WTC11 (cell line): ENCODE measurements around the gene GPER1.

ENCODE experiments used
- FOXJ3 ChIP-seq: sonication (generic); formaldehyde crosslinking; IDR thresholded peaks from 2 replicates; pipeline ENCODE4 v1.9.0; 2021; ENCODE audit warnings: missing genetic modification reagents, mild to moderate bottlenecking, borderline replicate concordance
- NR3C1 ChIP-seq: sonication (generic); formaldehyde crosslinking; conservative IDR thresholded peaks from 2 replicates; pipeline ENCODE4 v1.8.1; 2023; ENCODE audit warnings: low read depth, mild to moderate bottlenecking, missing genetic modification reagents
- SP1 ChIP-seq: sonication (generic); formaldehyde crosslinking; conservative IDR thresholded peaks from 2 replicates; pipeline ENCODE4 v1.8.1; 2022; ENCODE audit warnings: missing genetic modification reagents
- TF ChIP-seq, protein P1 (sequence below): fragments of 200-600 bp; IDR thresholded peaks from 2 replicates; pipeline ENCODE4 v1.8.0; 2022; ENCODE audit warnings: antibody characterized with exemption
- TF ChIP-seq, protein P2 (sequence below): fragments of 250-450 bp; sonication (Bioruptor Pico); conservative IDR thresholded peaks from 2 replicates; pipeline ENCODE4 v1.9.0; 2021; ENCODE audit warnings: mild to moderate bottlenecking
- TF ChIP-seq, protein P3 (sequence below): sonication (generic); formaldehyde crosslinking; IDR thresholded peaks from 2 replicates; pipeline ENCODE4 v1.8.1; 2023; ENCODE audit warnings: mild to moderate bottlenecking, missing genetic modification reagents, moderate library complexity

DNA sequence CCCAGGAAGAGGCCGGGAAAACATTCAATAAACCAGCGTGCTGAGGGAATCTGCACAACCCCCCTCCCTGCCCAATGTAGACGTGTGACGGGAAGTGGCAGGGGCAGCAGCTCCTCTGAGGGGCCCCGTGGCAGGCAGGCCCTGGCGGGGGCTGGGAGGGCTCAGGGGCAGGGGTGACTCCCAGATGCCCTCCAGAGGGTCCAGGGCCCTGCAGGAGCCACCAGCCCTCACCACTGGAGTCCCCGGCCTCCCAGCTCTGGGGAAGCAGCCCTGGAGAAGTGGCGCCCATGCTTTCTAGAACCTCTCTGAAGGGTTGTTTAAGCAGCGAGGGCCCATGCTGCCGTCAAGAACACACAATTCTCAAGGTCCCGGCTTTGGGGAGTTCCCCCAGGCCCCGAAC is 8.4 kb upstream of the GPER1 start:
- TF ChIP-seq NR3C1 (CRISPR knock-in tag) = no peak
- TF ChIP-seq, protein P1, sequence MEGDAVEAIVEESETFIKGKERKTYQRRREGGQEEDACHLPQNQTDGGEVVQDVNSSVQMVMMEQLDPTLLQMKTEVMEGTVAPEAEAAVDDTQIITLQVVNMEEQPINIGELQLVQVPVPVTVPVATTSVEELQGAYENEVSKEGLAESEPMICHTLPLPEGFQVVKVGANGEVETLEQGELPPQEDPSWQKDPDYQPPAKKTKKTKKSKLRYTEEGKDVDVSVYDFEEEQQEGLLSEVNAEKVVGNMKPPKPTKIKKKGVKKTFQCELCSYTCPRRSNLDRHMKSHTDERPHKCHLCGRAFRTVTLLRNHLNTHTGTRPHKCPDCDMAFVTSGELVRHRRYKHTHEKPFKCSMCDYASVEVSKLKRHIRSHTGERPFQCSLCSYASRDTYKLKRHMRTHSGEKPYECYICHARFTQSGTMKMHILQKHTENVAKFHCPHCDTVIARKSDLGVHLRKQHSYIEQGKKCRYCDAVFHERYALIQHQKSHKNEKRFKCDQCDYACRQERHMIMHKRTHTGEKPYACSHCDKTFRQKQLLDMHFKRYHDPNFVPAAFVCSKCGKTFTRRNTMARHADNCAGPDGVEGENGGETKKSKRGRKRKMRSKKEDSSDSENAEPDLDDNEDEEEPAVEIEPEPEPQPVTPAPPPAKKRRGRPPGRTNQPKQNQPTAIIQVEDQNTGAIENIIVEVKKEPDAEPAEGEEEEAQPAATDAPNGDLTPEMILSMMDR = no peak
- no peak for TF ChIP-seq FOXJ3 (CRISPR knock-in tag)
- TF ChIP-seq, protein P2, sequence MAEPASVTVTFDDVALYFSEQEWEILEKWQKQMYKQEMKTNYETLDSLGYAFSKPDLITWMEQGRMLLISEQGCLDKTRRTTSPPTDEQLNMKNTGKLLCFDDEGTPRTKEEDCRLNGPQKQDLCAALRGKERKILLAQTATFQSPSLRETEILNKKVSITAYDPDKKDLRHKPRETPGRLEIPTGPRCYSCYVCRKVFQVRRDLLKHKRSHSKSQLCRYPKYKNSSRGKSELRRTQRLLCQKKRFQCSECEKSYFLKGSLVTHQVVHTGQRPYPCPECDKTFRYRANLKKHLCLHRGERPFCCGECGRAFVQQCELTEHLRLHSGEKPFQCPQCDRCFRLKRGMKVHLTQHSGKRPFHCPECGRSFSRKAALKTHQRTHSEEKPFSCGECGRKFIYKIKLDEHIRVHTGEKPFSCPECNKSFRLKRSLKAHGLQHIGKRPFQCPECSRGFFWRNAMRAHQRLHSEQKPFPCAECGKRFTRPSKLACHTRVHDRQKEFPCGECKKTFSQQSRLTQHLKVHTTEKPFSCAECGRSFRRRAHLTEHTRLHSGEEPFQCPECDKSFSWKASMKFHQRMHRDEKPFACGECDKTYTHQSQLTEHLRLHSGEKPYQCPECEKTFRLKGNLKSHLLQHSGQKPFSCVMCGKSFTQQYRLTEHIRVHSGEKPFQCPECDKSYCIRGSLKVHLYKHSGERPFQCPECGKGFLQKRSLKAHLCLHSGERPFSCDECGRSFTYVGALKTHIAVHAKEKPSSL (CRISPR knock-in tag) = no peak
- TF ChIP-seq, protein P3, sequence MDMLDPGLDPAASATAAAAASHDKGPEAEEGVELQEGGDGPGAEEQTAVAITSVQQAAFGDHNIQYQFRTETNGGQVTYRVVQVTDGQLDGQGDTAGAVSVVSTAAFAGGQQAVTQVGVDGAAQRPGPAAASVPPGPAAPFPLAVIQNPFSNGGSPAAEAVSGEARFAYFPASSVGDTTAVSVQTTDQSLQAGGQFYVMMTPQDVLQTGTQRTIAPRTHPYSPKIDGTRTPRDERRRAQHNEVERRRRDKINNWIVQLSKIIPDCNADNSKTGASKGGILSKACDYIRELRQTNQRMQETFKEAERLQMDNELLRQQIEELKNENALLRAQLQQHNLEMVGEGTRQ = no peak
- no peak for TF ChIP-seq SP1
